Vagina (tissue), 2 donors: Measurements from ENCODE around the gene UBTD2. TPM values are rescaled to one million over a fixed set of nuclear protein-coding genes. Genes with fewer than 3 reads are reported as not detected.

Source experiments
- DNase-seq, 2 donors: peaks; one replicate each; pipeline ENCODE4 v3.0.0-alpha.2; 2017; ENCODE audit errors: extremely low spot score in 2 of 2
- H3K27ac ChIP-seq: fragments of 200-600 bp; sonication (generic); one replicate; pipeline ENCODE4 v1.5.1; 2019
- H3K27me3 ChIP-seq: fragments of 200-600 bp; sonication (generic); one replicate; pipeline ENCODE4 v1.5.1; 2019
- H3K36me3 ChIP-seq, 2 donors: fragments of 200-600 bp; sonication (generic); one replicate each; pipeline ENCODE4 v1.5.1; 2017 to 2019
- H3K4me1 ChIP-seq: fragments of 200-600 bp; sonication (generic); one replicate; pipeline ENCODE4 v1.5.1; 2019
- H3K4me3 ChIP-seq, 2 donors: fragments of 200-600 bp; sonication (generic); 1 replicate in 1 of 2; 2 replicates in 1 of 2; pipeline ENCODE4 v1.5.1; 2016 to 2019
- H3K9me3 ChIP-seq: fragments of 200-600 bp; sonication (generic); one replicate; pipeline ENCODE4 v1.5.1; 2019
- POLR2A ChIP-seq, 2 donors: fragments of 450-650 bp; IDR thresholded peaks; one replicate each; pipeline ENCODE4 v1.6.1; 2017; ENCODE audit warnings: antibody characterized with exemption in 2 of 2, mild to moderate bottlenecking in 2 of 2, moderate library complexity in 2 of 2
- POLR2AphosphoS5 ChIP-seq, 2 donors: sonication (generic); formaldehyde crosslinking; IDR thresholded peaks; one replicate each; pipeline ENCODE4 v1.9.0; 2017; ENCODE audit warnings: antibody characterized with exemption in 2 of 2, mild to moderate bottlenecking in 2 of 2, low read depth in 1 of 2; ENCODE audit not compliant: insufficient read depth in 1 of 2
- intact Hi-C: fragments of 100-400 bp; cut with DNase I; formaldehyde crosslinking; loops from one replicate; pipeline ENCODE4 v1.15.1; 2023
- total RNA-seq: library from RNA; depleted of rRNA; stranded (reverse); fragments of >200 nt; gene quantifications from one replicate; pipeline ENCODE4 v1.2.3, GENCODE V29; 2016
- TF ChIP-seq, protein P1 (sequence below), 3 experiments: fragments of 450-650 bp in 2 of 3; fragments of 200-600 bp in 1 of 3; sonication (generic) in 1 of 3; IDR thresholded peaks; one replicate each; pipeline ENCODE4 v1.5.1; 2017 to 2019; ENCODE audit warnings: antibody characterized with exemption in 3 of 3, mild to moderate bottlenecking in 2 of 3, moderate library complexity in 2 of 3

UBTD2 gene
- total RNA-seq, 1 donor from 2014 or later = 22.8 TPM

DNA sequence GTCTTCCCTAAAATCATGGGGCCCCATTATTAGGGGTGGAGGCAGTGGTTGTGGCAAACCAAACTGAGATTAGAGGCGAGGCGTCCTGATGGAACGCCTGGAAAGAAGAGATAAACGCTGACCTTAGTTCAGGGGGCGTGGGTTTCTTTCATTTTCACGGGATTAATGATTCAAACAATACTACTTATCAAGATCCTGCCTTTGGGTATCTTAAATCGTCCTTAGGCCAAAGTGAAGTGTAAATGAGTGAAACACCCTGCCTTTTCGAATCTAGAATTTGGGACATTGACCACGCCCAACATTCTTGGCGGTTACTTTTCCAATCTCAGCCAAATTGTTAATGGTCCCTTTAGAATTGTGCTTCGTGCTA is 1.0 kb upstream of the UBTD2 start:
- H3K27me3 ChIP-seq = no peaks in the 10 kb centered on the region
- peak overlapping the region; percentile 77 to 96 for H3K4me3 ChIP-seq
- H3K9me3 ChIP-seq = no peaks in the 10 kb centered on the region
- H3K36me3 ChIP-seq = no peaks in the 10 kb centered on the region
- peaks cover 20% of the 10 kb centered on the region for H3K4me1 ChIP-seq
- intact Hi-C loops = loop anchor here (10.0 kb wide), 1 partner anchor 100 kb away; the partner anchor contains the start of gene STK10
- no peak for DNase-seq
- H3K27ac ChIP-seq = peak overlapping the region; percentile 95
- TF ChIP-seq POLR2A (IDR thresholded peaks at IDR 0.05) (no peak), POLR2AphosphoS5 (IDR thresholded peaks at IDR 0.05; ENCODE audit: insufficient read depth in 1 of 2, low read depth in 1 of 2) (no peak)
- TF ChIP-seq, protein P1, sequence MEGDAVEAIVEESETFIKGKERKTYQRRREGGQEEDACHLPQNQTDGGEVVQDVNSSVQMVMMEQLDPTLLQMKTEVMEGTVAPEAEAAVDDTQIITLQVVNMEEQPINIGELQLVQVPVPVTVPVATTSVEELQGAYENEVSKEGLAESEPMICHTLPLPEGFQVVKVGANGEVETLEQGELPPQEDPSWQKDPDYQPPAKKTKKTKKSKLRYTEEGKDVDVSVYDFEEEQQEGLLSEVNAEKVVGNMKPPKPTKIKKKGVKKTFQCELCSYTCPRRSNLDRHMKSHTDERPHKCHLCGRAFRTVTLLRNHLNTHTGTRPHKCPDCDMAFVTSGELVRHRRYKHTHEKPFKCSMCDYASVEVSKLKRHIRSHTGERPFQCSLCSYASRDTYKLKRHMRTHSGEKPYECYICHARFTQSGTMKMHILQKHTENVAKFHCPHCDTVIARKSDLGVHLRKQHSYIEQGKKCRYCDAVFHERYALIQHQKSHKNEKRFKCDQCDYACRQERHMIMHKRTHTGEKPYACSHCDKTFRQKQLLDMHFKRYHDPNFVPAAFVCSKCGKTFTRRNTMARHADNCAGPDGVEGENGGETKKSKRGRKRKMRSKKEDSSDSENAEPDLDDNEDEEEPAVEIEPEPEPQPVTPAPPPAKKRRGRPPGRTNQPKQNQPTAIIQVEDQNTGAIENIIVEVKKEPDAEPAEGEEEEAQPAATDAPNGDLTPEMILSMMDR (IDR thresholded peaks at IDR 0.05) = no peak

DNA sequence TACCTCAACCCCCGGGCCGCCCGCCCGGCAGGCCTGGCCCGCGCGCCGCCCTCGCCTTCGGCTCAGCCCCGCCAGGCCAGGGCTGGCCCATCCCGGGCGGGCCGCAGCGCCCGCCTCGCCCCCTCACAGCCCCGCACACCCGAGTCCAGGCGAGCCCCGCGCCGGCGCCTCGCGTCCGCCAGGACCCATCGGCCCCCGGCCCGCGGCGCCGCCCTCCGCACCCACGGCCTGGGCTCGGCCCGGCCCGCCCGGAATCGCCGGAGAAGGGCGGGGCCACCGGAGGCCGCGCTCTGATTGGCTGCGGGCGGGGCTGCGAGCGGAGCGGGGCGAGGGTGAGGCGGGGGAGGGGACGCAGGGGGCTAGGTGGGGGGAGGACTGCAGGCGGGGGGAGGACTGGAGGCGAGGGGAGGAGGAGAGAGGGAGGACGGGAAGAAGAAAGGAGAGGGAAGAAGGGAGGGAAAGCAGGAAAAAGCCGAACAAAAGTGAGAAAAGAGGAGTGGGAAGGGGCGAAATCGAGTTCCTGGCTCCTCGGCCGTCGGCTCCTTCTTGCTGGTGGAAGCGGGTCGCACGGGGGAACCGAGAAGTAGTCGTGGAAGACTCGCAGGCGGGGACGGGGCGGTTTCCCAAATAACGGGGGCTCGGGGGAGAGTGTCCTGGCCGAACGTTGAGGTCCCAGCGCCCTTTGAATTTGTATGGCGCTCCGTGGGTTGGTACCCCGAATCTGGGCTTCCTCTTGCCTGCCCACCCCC is 472 bp upstream of the UBTD2 start:
- DNase-seq = peak in 1 of 2 donors; percentile 90
- H3K36me3 ChIP-seq = no peaks in the 10 kb centered on the region
- H3K27me3 ChIP-seq = no peaks in the 10 kb centered on the region
- H3K4me3 ChIP-seq = peak overlapping the region; percentile 77 to 96
- H3K4me1 ChIP-seq = peaks cover 20% of the 10 kb centered on the region
- H3K9me3 ChIP-seq = no peaks in the 10 kb centered on the region
- intact Hi-C loops = loop anchor here (10.0 kb wide), 1 partner anchor 99 kb away; the partner anchor contains the start of gene STK10
- peak overlapping the region; percentile 95 for H3K27ac ChIP-seq
- TF ChIP-seq POLR2AphosphoS5 (IDR thresholded peaks at IDR 0.05; ENCODE audit: insufficient read depth in 1 of 2, low read depth in 1 of 2) = peak in 1 of 2 donors; percentile 65
- TF ChIP-seq, protein P1 (IDR thresholded peaks at IDR 0.05) = no peak
- peak in 1 of 2 donors; percentile 55 for TF ChIP-seq POLR2A (IDR thresholded peaks at IDR 0.05)

DNA sequence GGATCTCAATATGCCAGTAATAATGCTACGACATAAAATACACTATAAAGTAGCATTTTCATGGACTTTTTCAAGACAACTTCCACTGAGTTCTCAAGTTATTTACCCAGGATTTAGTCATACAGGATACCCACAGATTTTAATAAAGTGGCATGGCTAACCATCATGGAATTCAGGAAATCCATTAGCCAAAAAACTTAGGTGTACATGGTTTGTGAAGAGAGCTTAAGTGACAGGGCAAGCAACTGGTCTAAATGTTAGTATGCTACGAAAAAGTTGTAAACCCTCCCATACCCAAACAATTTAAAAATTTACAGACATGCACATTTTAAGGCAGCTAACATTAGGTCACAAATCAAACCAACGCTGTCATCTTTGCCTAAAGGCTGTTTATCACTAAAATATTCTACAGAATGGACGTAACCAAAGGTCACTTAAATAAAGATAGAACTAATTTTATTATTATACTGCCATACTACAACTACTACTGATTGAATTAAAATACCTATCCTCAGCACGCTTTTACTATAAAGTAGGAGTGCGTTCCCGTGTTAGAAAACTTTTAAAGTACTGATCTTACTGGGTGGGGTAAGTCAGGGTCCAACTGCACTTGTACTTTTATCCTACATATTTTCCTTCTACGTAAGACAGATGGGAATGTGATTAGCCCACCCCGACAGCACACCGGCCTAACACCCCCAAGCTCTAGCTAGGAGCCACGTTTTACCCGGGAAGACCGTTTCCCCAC is 1.1 kb downstream of the UBTD2 start:
- H3K27ac ChIP-seq = peak overlapping the region; percentile 95
- intact Hi-C loops = loop anchor here (10.0 kb wide), 1 partner anchor 98 kb away; the partner anchor contains the start of gene STK10

DNA sequence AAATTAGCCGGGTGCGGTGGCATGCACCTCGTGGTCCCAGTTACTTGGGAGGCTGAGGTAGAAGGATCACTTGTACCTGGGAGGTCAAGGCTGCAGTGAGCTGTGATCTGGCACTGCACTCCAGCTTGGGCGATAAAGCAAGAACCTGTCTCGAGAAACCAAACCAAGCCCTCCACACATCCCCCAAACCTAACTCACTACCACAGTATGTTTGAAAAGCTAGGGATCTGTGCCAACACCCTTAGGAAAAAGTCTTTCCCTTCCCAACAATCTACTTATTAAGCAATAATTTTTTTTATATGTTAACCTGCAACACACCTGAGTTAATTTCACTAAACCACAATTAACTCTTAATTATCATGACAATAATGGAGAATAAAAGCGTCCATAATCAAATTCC is 2.2 kb downstream of the UBTD2 start:
- no peaks in the 10 kb centered on the region for H3K36me3 ChIP-seq
- peaks cover 31% of the 10 kb centered on the region for H3K4me1 ChIP-seq
- no peak for DNase-seq
- no peaks in the 10 kb centered on the region for H3K27me3 ChIP-seq
- intact Hi-C loops = loop anchor here (10.0 kb wide), 1 partner anchor 97 kb away; the partner anchor contains the start of gene STK10
- H3K27ac ChIP-seq = peak overlapping the region; percentile 40
- peak overlapping the region in 1 of 2 donors; percentile 77 for H3K4me3 ChIP-seq
- H3K9me3 ChIP-seq = no peaks in the 10 kb centered on the region
- TF ChIP-seq POLR2A (IDR thresholded peaks at IDR 0.05) (no peak), POLR2AphosphoS5 (IDR thresholded peaks at IDR 0.05; ENCODE audit: insufficient read depth in 1 of 2, low read depth in 1 of 2) (no peak)
- TF ChIP-seq, protein P1 (IDR thresholded peaks at IDR 0.05) = no peak

More for the DNA sequence above, 1.1 kb downstream of the UBTD2 start:
- TF ChIP-seq POLR2A (IDR thresholded peaks at IDR 0.05) = no peak
- TF ChIP-seq, protein P1 (IDR thresholded peaks at IDR 0.05) = no peak
- TF ChIP-seq POLR2AphosphoS5 (IDR thresholded peaks at IDR 0.05; ENCODE audit: insufficient read depth in 1 of 2, low read depth in 1 of 2) = no peak
- Histone ChIP-seq H3K4me3 (peak overlapping the region; percentile 77 to 96), H3K36me3 (no peaks in the 10 kb centered on the region), H3K4me1 (peaks cover 20% of the 10 kb centered on the region), H3K9me3 (no peaks in the 10 kb centered on the region), H3K27me3 (no peaks in the 10 kb centered on the region)
- DNase-seq = no peak
